Measurements from ENCODE around the gene CCL13.

Gene CCL13

DNA sequence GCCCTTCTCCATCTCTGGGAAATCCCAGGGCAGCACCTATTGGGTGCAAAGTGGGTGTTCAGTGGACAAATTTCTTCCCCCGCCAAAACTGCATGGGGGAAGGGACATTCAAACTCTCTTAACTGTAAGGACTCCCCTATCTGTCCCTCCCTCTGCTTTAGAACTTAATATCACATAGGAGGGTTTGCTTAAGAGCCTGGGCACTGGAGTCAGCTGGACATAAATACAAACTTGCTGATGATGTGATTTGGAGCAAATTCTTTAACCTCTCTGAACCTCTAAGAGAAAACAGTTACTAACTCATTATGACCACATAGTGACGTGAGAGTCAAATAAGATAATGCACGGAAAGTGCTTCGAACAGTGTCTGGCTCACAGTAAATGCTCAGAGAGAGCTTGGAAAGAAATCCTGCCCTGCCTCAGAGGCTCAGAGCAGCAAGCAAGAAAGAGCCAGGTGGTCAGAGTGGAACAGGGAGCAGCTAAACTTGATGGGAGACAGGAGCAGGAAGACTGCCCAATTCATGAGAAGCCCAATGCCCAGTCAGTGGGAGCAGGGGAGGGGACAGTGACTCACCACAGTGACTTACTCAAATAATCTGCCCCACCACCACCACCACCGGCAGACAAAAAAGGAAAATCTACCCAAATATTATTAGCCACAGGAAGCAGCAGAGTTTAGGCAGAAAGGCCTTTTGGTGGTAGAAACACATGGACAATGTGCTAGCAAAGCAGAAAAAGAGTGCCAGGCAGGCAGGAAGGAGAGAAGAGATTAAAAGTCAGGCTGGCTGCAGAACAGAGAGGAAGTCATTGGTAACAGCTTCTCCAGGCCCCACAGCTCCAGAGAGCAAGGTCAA, 30.6 kb downstream of the CCL13 start:
- no peak for FAIRE-seq

DNA sequence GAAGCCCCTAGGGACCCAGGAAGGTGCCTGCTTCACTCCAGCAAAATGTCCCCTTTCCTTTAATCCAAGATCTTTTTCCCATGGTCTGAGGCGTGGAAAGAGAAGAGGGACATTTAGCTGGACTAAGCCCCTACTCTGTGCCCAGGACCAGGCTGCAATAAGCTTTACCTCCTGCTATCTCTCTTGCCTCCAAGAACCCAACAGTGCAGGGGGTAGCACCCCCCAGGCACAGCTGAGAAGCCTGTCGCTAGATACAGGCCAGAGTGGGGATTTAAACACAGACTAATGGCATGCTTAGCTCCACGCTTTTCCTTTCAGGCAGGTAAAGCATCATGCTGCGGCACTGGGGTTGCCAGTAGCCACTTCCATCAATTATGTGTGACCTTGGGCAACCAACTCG, 31.3 kb downstream of the CCL13 start:
- FAIRE-seq, result no peak

DNA sequence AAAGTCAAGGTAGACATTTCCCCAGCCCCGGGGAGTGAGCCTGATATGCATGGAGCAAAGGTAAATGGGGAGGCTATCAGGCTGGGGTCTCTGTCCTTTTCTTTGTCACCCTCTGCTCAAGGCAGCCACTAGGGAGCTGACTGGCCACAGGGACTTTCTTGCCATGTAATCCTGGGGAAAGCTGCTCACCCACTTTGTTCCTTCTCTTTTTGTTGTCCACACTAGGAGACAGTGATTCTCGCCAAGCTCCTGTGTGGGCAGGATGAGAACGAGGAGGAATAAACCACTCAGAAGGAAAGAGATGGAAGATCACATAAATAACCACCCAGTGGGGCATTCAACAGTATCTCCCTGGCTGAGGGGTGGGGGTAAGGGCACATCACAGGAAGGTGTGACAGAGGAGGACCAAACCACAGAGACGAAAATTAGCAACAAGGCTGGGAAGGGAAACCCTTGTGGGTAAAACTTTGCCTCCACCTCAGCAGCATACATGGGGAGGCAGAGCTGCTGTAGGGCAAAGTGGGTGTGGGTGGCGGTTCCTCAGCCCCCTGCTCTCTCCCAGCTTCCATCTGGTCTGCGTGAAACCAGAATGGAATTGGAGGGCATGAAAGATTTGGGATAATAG, 33.0 kb downstream of the CCL13 start:
- no peak for FAIRE-seq

DNA sequence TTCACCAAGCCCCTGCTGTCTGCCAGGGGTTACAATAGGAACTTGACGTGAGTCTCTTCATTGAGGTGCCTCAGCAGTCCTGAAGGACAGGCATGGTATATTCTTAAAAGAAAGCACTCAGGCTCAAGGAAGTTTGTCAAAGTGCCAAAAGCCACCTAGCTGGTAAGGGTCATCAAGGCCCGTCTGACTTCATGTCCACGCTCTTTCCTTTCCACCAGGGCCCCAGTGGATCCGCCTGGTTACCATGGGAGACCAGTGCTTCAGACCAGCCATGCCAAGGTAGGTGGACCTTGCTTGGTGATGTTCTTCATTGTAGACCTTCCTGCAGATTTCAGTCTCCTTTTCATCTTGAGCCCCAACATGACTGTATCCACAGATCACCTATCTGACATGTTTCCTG, 34.4 kb downstream of the CCL13 start:
- FAIRE-seq, result no peak

DNA sequence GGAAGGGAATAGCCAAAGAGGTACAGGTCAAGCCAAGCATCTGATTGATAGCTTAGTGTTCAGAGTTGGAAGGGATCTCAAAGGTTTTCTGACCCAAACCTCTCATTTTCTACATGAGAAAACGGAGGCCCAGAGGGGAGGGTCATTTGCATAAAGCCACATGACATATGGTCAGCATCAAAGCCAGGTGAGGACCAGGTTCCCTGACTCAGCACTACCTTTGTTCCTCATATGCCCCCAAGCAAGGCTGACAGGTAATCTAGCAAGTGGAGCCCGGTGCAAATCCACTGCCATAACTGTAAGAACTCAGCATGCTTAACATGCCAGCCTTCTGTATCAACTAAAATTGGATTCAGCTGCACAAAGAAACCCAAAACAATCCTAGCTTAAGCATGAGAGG, 35.0 kb downstream of the CCL13 start:
- FAIRE-seq, result no peak

DNA sequence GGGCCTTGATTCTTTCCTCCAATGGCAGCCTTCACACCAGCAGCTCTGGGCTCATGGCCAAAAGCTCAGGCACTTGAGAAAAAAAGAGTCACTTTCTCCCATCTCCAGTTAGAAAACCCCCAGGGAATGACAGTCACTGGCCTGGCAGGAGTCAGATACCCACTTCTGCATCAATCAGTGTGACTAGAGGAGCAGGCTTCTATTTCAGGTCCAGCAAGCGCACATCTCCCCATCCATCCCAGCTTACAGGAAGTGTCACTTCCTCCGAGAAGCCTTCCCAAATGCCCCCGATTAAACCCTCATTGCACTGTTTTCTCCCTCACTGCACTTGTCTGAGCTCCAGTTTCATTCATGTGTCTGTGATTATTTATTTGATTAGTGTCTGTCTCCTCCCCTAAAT, 37.1 kb downstream of the CCL13 start:
- no peak for FAIRE-seq

DNA sequence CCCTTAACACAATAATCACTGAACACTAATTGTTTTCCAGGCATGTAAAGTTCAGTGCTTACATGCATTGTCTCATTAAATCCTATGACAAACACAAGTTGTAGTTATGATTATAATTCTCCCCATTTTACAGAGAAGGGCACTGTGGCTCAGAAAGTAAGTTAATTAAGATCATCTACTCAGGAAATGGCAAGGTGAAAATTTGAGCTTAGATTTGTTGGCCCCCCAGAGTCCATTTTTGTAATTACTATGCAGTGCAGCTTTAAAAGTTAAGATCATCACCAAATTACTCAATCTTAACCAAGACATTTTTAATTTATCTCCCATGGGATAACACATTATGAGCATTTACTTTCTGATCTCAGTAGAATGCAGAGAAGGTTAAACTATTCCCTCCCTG, 41.0 kb downstream of the CCL13 start:
- FAIRE-seq, result no peak

DNA sequence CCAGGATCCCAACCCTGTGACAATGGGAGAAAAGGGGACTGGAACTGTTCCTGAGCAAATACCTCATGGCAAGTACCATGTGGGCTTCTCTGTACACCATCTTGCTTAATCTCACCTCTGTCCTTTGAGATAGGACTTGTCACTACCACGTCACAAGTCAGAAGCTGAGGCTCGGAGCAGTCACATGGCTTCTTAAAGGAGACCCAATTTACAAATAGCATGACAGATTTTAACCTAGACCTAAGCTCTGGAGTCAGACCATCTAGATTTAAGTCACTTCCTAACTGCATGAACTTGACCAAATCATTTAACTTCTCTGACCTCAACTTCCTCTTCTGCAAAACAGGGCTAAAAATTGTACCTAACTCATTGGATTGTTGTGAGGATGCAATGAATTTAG, 42.7 kb downstream of the CCL13 start:
- FAIRE-seq, result no peak

DNA sequence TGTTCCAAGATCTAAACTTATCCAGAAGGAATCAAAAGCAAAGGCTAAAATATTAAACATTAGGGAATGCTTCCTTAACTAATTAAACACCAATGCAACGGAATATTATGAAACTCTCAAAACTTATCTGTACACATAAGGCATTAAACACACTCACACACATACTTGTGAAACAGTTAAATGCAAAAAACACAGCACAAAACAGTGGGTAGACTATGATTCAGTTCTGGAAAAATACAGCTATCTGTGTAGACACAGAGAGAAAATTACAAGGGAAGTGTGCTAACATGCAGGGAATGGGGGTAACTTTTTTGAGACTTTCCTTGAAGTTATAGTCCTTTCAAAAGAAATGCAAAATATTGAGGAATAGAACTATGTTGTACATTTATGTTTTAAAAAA, 43.4 kb downstream of the CCL13 start:
- no peak for FAIRE-seq

DNA sequence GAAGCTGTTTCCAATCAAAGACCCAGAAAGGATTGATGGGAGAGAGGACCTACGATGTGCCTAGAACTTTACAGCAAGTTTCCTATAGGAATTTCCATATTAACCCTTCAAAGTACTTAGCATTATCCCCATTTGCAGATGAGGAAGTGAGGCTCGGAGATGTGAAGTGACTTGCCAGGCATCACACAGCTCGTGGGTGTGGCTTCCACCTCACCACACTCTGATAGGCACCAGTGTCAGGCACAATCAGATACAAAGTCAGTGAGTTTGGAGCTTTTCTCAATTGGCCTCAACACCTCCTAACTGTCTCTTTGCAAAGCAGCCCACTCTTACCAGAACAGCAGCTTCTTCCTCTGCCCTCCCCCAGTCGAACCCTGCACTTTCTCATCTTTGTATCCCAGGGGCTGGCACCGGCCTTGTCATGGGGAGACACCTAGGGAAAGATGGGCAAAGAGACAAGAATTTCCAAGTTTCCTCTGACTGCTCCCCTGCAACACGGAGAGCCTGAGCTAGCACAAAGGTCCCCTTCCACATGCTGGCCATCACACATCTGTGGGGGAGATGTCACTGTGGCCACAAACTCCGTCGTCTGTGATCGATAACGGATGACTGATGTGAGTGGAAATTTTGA, 44.1 kb downstream of the CCL13 start:
- FAIRE-seq, result no peak

DNA sequence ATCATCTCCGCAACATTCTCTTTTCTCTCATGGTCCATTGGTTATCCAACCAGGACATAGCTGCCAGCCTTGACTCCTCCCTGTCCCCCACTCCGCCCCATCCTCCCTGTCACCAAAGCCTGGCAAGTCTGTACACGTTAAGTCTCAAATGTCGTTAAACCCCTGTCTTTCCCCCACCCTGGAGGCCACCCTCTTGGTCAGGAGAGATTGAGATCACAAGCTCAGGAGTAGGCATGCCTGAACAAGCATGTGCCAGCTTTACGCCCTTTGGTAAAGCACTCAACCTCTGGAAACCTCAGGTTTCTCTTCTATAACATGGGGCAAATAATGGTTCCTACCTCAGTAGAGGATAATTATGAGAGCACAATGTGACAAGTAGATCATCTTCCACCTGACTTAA, 44.9 kb downstream of the CCL13 start:
- no peak for FAIRE-seq

DNA sequence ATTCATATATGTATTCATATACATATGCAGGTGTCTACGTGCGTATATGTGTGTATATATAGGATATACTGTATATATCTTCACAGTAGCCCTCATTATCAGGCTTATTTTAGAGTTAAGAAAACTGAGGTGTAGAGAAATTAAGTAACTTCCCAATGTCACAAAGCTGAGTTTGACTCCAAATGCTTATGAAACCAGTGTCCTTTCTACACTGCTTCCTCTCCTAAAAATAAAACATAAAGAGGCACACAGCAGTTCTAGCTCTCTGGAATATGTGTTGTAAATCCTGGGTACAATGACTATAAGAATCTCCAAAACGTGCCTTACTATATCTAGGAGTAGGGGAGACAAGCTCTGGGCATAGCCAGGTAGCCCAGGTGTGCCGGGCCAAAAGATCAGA, 46.7 kb downstream of the CCL13 start:
- no peak for FAIRE-seq

DNA sequence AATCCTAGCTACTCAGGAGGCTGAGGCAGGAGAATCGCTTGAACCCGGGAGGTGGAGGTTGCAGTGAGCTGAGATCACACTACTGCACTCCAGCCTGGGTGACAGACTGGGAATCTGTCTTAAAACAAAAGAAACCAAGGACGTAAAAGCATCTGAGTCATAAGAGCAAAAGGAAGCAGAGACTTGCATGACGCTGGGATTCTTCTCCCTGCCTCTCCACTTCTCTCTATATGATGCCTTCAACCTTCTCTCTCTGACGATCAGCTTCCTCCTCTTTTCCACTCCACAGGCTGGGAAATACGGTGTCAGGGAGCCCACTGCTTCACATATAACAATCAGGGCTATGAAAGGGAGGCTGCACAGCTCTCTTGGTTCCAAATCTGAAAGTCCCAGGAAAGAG, 49.9 kb downstream of the CCL13 start:
- no peak for FAIRE-seq
